ENCODE data around the gene POC1B.

DNA sequence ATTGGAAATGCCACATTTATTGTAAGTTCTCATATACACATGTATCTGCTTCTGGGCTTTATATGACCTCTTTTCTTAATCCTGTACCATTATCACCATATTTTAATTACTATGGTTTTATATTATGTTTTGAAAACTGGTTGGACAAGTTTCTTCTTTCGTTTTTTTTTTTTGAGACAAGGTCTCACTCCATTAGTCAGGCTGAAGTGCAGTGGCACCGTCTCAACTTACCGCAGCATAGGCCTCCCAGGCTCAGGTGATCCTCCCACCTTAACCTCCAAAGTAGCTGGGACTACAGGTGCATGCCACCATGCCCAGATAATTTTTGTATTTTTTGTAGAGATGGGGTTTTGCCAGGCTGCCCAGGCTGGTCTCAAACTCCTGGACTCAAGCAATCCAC, 45.9 kb downstream of the POC1B start:
- TF ChIP-seq, protein P1, sequence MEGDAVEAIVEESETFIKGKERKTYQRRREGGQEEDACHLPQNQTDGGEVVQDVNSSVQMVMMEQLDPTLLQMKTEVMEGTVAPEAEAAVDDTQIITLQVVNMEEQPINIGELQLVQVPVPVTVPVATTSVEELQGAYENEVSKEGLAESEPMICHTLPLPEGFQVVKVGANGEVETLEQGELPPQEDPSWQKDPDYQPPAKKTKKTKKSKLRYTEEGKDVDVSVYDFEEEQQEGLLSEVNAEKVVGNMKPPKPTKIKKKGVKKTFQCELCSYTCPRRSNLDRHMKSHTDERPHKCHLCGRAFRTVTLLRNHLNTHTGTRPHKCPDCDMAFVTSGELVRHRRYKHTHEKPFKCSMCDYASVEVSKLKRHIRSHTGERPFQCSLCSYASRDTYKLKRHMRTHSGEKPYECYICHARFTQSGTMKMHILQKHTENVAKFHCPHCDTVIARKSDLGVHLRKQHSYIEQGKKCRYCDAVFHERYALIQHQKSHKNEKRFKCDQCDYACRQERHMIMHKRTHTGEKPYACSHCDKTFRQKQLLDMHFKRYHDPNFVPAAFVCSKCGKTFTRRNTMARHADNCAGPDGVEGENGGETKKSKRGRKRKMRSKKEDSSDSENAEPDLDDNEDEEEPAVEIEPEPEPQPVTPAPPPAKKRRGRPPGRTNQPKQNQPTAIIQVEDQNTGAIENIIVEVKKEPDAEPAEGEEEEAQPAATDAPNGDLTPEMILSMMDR (optimal IDR thresholded peaks at IDR 0.05 in 1 of 3, IDR thresholded peaks at IDR 0.05 in 1 of 3, conservative IDR thresholded peaks at IDR 0.05 in 1 of 3; ENCODE audit: extremely low read depth in 1 of 3, insufficient read depth in 2 of 3, low read length in 3 of 3): no peak
- TF ChIP-seq EZH2 (IDR thresholded peaks at IDR 0.05; ENCODE audit: low read length): no peak

Data from keratinocyte (primary cell).